GM23338 (cell line): ENCODE measurements around the gene TBC1D9B.

Experiments
- POLR2AphosphoS5 ChIP-seq: IDR thresholded peaks from 2 replicates; pipeline ENCODE4 v1.6.1; 2016; ENCODE audit warnings: antibody characterized with exemption, low read depth
- TF ChIP-seq, protein P1 (sequence below), 2 experiments: fragments of 200-600 bp in 1 of 2; sonication (generic) in 1 of 2; conservative IDR thresholded peaks; 2 replicates each; pipeline versions ENCODE4 v1.5.1 to v1.6.1; 2016 to 2017; ENCODE audit warnings: antibody characterized with exemption in 2 of 2, low read depth in 2 of 2, mild to moderate bottlenecking in 2 of 2, moderate library complexity in 1 of 2

DNA sequence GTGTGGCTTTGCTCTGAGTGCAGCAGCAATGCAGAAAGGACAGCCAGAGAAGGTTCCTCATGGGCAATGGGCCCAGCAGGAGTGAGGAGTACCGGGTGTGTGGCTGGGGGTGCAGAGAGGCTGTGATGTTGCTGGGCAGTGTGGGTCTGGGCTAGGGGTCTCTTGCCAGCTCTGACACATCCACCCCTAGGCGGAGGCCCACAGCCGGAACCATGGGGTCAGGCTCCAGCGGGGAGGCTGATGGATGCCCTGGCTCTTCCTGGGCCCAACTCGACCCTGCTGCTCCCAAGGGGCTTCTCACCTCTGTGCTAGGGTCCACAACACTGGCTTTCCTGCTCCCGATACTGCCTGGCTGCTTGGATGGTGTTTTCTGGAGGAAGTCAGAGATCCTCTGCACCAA lies 19.9 kb downstream of the TBC1D9B start:
- TF ChIP-seq, protein P1, sequence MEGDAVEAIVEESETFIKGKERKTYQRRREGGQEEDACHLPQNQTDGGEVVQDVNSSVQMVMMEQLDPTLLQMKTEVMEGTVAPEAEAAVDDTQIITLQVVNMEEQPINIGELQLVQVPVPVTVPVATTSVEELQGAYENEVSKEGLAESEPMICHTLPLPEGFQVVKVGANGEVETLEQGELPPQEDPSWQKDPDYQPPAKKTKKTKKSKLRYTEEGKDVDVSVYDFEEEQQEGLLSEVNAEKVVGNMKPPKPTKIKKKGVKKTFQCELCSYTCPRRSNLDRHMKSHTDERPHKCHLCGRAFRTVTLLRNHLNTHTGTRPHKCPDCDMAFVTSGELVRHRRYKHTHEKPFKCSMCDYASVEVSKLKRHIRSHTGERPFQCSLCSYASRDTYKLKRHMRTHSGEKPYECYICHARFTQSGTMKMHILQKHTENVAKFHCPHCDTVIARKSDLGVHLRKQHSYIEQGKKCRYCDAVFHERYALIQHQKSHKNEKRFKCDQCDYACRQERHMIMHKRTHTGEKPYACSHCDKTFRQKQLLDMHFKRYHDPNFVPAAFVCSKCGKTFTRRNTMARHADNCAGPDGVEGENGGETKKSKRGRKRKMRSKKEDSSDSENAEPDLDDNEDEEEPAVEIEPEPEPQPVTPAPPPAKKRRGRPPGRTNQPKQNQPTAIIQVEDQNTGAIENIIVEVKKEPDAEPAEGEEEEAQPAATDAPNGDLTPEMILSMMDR (conservative IDR thresholded peaks at IDR 0.05; ENCODE audit: low read depth in 2 of 2): no peak
- TF ChIP-seq POLR2AphosphoS5: no peak
